ENCODE data around the gene PHKB.

The PHKB gene

DNA sequence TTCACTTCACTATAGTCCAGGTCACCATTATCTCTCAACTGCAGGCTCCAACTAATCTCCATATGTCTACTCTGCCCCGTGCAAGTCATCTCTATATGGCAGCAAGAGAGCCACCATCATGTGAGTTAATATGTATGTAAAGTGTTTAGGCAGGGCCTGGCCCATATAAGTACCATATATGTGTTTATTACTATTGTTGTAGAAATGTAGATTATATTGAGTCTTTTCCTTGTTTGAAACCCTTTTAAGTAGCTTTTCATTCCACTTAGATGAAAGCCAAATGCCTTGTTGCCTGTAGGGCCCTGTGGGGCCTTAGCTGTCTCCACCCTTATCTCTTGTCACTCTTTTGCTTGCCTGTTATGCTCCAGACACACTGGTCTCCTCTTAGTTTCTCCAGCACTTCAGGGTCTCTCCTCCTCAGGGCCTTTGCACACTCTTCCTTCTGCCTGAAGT lies 164.0 kb downstream of the PHKB start:
- no peaks in the 10 kb centered on the region for H3K9me3 ChIP-seq (ENCODE audit: control insufficient read depth, low read length)
- no peak overlapping the region for H3K4me3 ChIP-seq (ENCODE audit: extremely low read depth, insufficient read depth, low read length, poor library complexity, severe bottlenecking)
- no peaks in the 10 kb centered on the region for H3K4me1 ChIP-seq (ENCODE audit: control insufficient read depth, insufficient read depth, low read length, poor library complexity, severe bottlenecking)
- H3K36me3 ChIP-seq (ENCODE audit: control insufficient read depth, insufficient read depth, low read length) = no peaks in the 10 kb centered on the region
- no peak overlapping the region for H3K27ac ChIP-seq (ENCODE audit: low read depth, low read length, severe bottlenecking)
- no CpG with 5 or more reads among the region's 1 CpG for WGBS, 2 experiments (ENCODE audit: insufficient coverage in 2 of 2)

DNA sequence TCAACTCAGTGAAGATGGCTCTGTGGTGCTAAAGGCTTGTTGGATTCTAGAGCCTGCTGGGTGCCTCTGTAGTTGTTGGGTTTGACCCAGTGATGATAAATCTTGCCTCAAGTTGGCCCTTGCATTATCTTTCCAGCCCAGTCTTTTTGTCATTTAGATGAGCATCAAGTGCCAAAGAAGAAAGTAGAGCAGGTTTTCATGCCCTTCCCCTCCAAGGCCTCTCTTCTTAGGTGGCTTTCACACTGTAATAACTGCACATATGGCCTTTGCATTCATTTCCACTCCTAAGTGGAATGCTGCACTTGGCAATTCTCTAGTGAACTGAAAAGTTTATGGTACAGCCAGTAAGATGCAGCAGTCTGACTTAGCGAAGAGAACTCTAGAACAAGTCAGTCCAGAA lies 165.1 kb downstream of the PHKB start:
- Histone ChIP-seq H3K36me3 (ENCODE audit: control insufficient read depth, insufficient read depth, low read length) (no peaks in the 10 kb centered on the region), H3K9me3 (ENCODE audit: control insufficient read depth, low read length) (no peaks in the 10 kb centered on the region), H3K4me3 (ENCODE audit: extremely low read depth, insufficient read depth, low read length, poor library complexity, severe bottlenecking) (no peak overlapping the region), H3K4me1 (ENCODE audit: control insufficient read depth, insufficient read depth, low read length, poor library complexity, severe bottlenecking) (no peaks in the 10 kb centered on the region), H3K27ac (ENCODE audit: low read depth, low read length, severe bottlenecking) (no peak overlapping the region)
- WGBS, 2 experiments (ENCODE audit: insufficient coverage in 2 of 2) = 83 to 100% methylated on average over 1 of the region's 1 CpG

GRCh38 chr16:47627085-47627639 lies 166.0 kb downstream of the PHKB start:
- WGBS, 2 experiments (ENCODE audit: insufficient coverage in 2 of 2) = 70 to 100% methylated on average over 2 to 5 of the region's 6 CpGs
- no peak overlapping the region for H3K27ac ChIP-seq (ENCODE audit: low read depth, low read length, severe bottlenecking)
- H3K4me1 ChIP-seq (ENCODE audit: control insufficient read depth, insufficient read depth, low read length, poor library complexity, severe bottlenecking) = no peaks in the 10 kb centered on the region
- no peak overlapping the region for H3K4me3 ChIP-seq (ENCODE audit: extremely low read depth, insufficient read depth, low read length, poor library complexity, severe bottlenecking)
- no peaks in the 10 kb centered on the region for H3K9me3 ChIP-seq (ENCODE audit: control insufficient read depth, low read length)
- H3K36me3 ChIP-seq (ENCODE audit: control insufficient read depth, insufficient read depth, low read length) = no peaks in the 10 kb centered on the region

- no peaks in the 10 kb centered on the region for H3K36me3 ChIP-seq (ENCODE audit: control insufficient read depth, insufficient read depth, low read length)
- no peak overlapping the region for H3K27ac ChIP-seq (ENCODE audit: low read depth, low read length, severe bottlenecking)
- no peak overlapping the region for H3K4me3 ChIP-seq (ENCODE audit: extremely low read depth, insufficient read depth, low read length, poor library complexity, severe bottlenecking)
- no peaks in the 10 kb centered on the region for H3K9me3 ChIP-seq (ENCODE audit: control insufficient read depth, low read length)
- H3K4me1 ChIP-seq (ENCODE audit: control insufficient read depth, insufficient read depth, low read length, poor library complexity, severe bottlenecking) = no peaks in the 10 kb centered on the region
These were observed 166.6 kb downstream of the PHKB start for GRCh38 chr16:47627721-47628120.

DNA sequence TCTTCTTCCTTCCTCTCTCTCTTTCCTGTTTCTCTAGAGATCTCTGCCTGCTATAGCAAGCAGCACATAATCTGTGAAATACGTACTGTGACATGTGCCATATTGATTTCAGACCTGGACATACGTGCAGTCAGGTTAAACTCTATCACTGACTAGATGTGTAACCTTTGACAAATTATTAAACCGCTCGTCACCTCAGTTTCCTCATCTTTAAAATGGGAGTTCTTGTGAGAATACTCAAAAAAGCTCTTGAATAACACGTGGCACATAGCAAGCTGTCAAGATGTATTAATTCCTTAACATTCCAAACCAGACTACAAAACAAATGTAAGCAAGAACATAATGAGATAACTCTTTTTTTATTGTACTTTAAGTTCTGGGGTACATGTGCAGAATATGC lies 170.0 kb downstream of the PHKB start:
- no peak overlapping the region for H3K27ac ChIP-seq (ENCODE audit: low read depth, low read length, severe bottlenecking)
- H3K36me3 ChIP-seq (ENCODE audit: control insufficient read depth, insufficient read depth, low read length) = no peaks in the 10 kb centered on the region
- no peaks in the 10 kb centered on the region for H3K9me3 ChIP-seq (ENCODE audit: control insufficient read depth, low read length)
- no peaks in the 10 kb centered on the region for H3K4me1 ChIP-seq (ENCODE audit: control insufficient read depth, insufficient read depth, low read length, poor library complexity, severe bottlenecking)
- WGBS, 2 experiments (ENCODE audit: insufficient coverage in 2 of 2) = 88 to 100% methylated on average over 2 of the region's 5 CpGs
- no peak overlapping the region for H3K4me3 ChIP-seq (ENCODE audit: extremely low read depth, insufficient read depth, low read length, poor library complexity, severe bottlenecking)

DNA sequence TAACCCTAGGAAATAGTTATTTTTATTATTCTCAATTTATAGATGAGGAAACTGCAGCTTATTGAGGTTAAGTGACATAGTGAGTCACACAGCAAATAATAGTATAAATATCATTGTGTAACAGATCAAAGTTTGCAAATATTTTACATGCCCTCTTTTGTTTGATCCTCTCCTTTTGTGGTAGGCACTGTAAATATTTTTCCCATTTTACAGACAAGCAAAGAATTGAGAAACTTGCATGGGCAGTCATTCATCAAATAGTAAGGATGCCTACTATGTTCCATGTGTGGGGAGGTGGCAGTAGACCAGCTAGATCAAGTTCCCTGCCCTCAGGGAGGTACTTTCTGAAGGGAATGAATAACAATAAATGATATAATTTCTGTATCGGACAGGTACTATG lies 173.0 kb downstream of the PHKB start:
- 94 to 100% methylated on average over 1 of the region's 1 CpG for WGBS, 2 experiments (ENCODE audit: insufficient coverage in 2 of 2)
- Histone ChIP-seq H3K36me3 (ENCODE audit: control insufficient read depth, insufficient read depth, low read length) (peaks cover 10% of the 10 kb centered on the region), H3K27ac (ENCODE audit: low read depth, low read length, severe bottlenecking) (no peak overlapping the region), H3K4me3 (ENCODE audit: extremely low read depth, insufficient read depth, low read length, poor library complexity, severe bottlenecking) (no peak overlapping the region), H3K9me3 (ENCODE audit: control insufficient read depth, low read length) (no peaks in the 10 kb centered on the region), H3K4me1 (ENCODE audit: control insufficient read depth, insufficient read depth, low read length, poor library complexity, severe bottlenecking) (no peaks in the 10 kb centered on the region)

- H3K27ac ChIP-seq (ENCODE audit: low read depth, low read length, severe bottlenecking) = no peak overlapping the region
- no peaks in the 10 kb centered on the region for H3K4me1 ChIP-seq (ENCODE audit: control insufficient read depth, insufficient read depth, low read length, poor library complexity, severe bottlenecking)
- H3K9me3 ChIP-seq (ENCODE audit: control insufficient read depth, low read length) = no peaks in the 10 kb centered on the region
- H3K36me3 ChIP-seq (ENCODE audit: control insufficient read depth, insufficient read depth, low read length) = peaks cover 10% of the 10 kb centered on the region
- H3K4me3 ChIP-seq (ENCODE audit: extremely low read depth, insufficient read depth, low read length, poor library complexity, severe bottlenecking) = no peak overlapping the region
These were observed 173.6 kb downstream of the PHKB start for GRCh38 chr16:47634727-47635126.

GRCh38 chr16:47636501-47637099 lies 175.5 kb downstream of the PHKB start:
- WGBS, 2 experiments (ENCODE audit: insufficient coverage in 2 of 2) = 92 to 96% methylated on average over 8 to 11 of the region's 13 CpGs
- H3K4me1 ChIP-seq (ENCODE audit: control insufficient read depth, insufficient read depth, low read length, poor library complexity, severe bottlenecking) = no peaks in the 10 kb centered on the region
- no peaks in the 10 kb centered on the region for H3K9me3 ChIP-seq (ENCODE audit: control insufficient read depth, low read length)
- peaks cover 10% of the 10 kb centered on the region for H3K36me3 ChIP-seq (ENCODE audit: control insufficient read depth, insufficient read depth, low read length)
- H3K4me3 ChIP-seq (ENCODE audit: extremely low read depth, insufficient read depth, low read length, poor library complexity, severe bottlenecking) = no peak overlapping the region
- H3K27ac ChIP-seq (ENCODE audit: low read depth, low read length, severe bottlenecking) = no peak overlapping the region

DNA sequence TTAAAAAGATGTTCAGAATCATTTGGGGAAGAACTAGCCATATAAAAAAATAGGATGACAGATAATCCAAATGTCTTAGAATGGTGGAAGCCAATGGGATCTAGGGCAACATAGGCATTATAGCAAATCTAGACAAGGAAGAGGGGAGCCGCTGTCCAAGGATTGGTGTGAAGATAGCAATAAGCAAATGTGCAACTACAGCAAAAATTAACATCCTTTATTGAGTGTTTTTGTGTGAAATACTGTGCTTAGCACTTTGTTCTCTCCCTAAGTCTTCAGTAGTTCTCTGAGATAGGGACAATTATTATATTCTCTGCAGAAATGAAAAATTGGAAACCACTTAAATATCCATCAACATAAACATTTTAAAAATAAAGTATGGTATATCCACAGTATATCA lies 177.0 kb downstream of the PHKB start:
- WGBS, 2 experiments (ENCODE audit: insufficient coverage in 2 of 2) = no CpG with 5 or more reads among the region's 1 CpG
- Histone ChIP-seq H3K27ac (ENCODE audit: low read depth, low read length, severe bottlenecking) (no peak overlapping the region), H3K4me3 (ENCODE audit: extremely low read depth, insufficient read depth, low read length, poor library complexity, severe bottlenecking) (no peak overlapping the region), H3K36me3 (ENCODE audit: control insufficient read depth, insufficient read depth, low read length) (peaks cover 10% of the 10 kb centered on the region), H3K9me3 (ENCODE audit: control insufficient read depth, low read length) (no peaks in the 10 kb centered on the region), H3K4me1 (ENCODE audit: control insufficient read depth, insufficient read depth, low read length, poor library complexity, severe bottlenecking) (no peaks in the 10 kb centered on the region)

GRCh38 chr16:47640661-47641060 lies 179.5 kb downstream of the PHKB start:
- Histone ChIP-seq H3K4me1 (ENCODE audit: control insufficient read depth, insufficient read depth, low read length, poor library complexity, severe bottlenecking) (no peaks in the 10 kb centered on the region), H3K4me3 (ENCODE audit: extremely low read depth, insufficient read depth, low read length, poor library complexity, severe bottlenecking) (no peak overlapping the region), H3K36me3 (ENCODE audit: control insufficient read depth, insufficient read depth, low read length) (peaks cover 10% of the 10 kb centered on the region), H3K9me3 (ENCODE audit: control insufficient read depth, low read length) (no peaks in the 10 kb centered on the region), H3K27ac (ENCODE audit: low read depth, low read length, severe bottlenecking) (no peak overlapping the region)
- no CpG with 5 or more reads among the region's 3 CpGs for WGBS, 2 experiments (ENCODE audit: insufficient coverage in 2 of 2)

- 95% methylated on average over 3 of the region's 4 CpGs; no CpG with 5 or more reads in 1 of the 2 experiments for WGBS, 2 experiments (ENCODE audit: insufficient coverage in 2 of 2)
- no peak overlapping the region for H3K4me3 ChIP-seq (ENCODE audit: extremely low read depth, insufficient read depth, low read length, poor library complexity, severe bottlenecking)
These were observed 182.3 kb downstream of the PHKB start for GRCh38 chr16:47643323-47644000.

More at GRCh38 chr16:47643323-47644000, 182.3 kb downstream of the PHKB start:
- Histone ChIP-seq H3K36me3 (ENCODE audit: control insufficient read depth, insufficient read depth, low read length) (no peaks in the 10 kb centered on the region), H3K27ac (ENCODE audit: low read depth, low read length, severe bottlenecking) (no peak overlapping the region), H3K4me1 (ENCODE audit: control insufficient read depth, insufficient read depth, low read length, poor library complexity, severe bottlenecking) (no peaks in the 10 kb centered on the region), H3K9me3 (ENCODE audit: control insufficient read depth, low read length) (no peaks in the 10 kb centered on the region)
